HG02642 (cell line): ENCODE results near the gene FAM236C.
"Not testable (repeated sequence)": the region's sequence is repeated elsewhere in the genome, so short reads cannot be mapped to it uniquely, and the experiment has no call there.

Source experiments
- ATAC-seq: cut with Tn5 transposase; IDR thresholded peaks from one replicate; pipeline ENCODE4 v1.9.1; 2021; ENCODE audit warnings: mild to moderate bottlenecking; ENCODE audit not compliant: unreplicated experiment, poor library complexity

Gene FAM236C

DNA sequence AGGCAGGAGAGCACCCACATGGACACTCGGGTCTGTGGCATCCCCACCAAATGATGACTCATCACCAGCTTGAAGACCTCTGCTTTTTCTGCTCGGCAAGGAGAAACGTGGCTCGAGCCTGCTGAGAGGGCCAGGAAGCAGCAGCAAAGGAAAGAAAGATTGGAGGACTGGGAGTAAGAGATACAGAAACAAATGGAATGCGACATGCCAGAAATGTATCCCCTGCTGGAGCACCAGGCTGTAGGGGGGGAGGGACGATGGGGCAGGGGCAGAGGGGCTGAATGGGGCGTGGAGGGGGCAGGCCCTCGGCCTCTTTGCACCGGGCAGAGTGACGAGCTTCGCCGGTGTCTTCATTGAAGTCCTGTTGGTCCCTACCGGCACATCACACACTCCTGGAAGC is at the start of gene FAM236C:
TSS of gene FAM236C (plus strand) at position 301 of the 400 bp plus-strand sequence. CDS start 100 bp downstream, outside the sequence.
- ATAC-seq, result not testable (repeated sequence)

DNA sequence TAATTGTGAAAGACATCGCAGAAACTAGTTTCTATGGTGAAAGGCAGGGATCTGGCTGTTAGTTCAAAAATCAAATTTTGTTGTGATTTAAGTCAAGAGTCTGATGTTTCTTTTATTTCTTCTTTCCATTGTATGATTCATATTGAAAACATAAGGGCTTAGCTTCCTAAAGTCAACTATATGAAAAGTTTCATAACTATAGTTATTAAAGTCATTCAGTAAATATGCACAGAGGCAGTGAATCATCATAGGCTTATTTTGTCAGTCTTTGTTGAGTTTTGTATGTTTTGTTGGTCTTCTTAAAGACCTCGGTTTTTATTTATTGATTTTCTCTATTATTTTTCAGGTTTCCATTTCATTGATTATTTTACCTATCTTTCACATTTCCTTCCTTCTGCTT is 29.5 kb upstream of the FAM236C start:
- not testable (repeated sequence) for ATAC-seq

DNA sequence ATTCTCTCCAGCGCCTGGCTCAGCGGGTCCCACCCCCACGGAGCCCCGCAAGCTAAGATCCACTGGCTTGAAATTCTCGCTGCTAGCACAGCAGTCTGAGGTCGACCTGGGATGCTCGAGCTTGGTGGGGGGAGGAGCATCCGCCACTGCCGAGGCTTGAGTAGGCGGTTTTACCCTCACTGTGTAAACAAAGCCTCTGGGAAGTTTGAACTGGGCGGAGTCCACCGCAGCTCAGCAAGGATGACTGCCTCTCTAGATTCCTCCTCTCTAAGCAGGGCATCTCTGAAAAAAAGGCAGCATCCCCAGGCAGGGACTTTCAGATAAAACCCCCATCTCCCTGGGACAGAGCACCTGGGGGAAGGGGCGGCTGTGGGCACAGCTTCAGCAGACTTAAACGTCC is 22.7 kb upstream of the FAM236C start:
- ATAC-seq, result not testable (repeated sequence)

DNA sequence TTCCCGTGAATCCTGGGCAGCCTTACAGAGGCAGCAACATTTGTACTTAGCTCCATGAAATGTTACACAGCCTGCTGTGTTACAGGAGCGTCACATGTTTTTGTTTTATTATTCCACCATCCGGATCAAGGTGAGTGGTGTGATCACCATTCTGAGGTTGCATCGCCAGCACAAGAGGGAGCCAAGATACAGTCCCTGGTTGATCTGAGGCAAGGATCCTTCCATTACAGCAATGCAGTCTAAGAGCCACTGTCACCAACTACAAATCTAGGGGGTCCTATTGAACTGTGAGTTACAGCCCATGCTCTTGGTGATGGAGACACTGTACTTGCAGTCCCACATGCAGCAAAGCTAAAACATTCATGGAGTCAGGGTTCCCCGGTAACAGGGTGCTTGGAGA is 3.7 kb downstream of the FAM236C start:
- not testable (repeated sequence) for ATAC-seq

DNA sequence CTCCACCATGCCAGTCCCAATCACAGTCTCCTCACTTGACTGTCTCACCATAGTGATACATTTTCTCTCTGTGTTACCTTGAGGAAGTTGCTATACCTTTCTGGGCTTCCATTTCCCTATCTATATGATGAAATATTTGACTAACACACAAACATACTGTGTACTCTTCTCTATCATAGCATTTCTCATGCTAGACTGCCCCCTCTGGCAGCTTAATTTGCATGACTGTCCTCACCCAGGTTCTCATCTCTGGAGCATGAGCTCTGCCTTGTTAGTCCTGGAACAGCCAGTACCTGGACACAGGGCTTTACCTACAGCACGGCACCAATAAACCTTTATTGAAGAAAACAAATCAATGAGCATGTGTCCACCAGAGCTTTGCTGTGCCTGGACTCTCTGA is 19.9 kb downstream of the FAM236C start:
- not testable (repeated sequence) for ATAC-seq

DNA sequence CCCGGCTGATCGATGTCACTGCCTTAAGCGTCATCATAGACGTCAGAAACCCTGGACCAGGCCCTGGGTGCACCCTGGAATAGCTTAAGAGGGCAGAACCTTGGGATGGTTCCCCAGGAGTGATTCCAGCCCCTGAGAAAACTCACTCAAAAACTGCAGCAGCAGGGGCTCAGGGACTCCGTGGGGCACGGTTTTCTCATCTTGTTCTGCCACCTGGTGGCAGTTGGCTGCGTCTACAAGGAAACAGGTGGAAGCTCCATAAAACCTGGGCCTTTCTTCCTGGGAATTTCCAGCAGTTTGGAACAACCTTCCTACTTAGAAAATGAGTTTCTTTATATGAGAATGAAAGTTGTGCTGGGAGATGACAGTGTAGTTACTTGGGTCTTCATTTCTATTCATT is 24.0 kb downstream of the FAM236C start:
- not testable (repeated sequence) for ATAC-seq

DNA sequence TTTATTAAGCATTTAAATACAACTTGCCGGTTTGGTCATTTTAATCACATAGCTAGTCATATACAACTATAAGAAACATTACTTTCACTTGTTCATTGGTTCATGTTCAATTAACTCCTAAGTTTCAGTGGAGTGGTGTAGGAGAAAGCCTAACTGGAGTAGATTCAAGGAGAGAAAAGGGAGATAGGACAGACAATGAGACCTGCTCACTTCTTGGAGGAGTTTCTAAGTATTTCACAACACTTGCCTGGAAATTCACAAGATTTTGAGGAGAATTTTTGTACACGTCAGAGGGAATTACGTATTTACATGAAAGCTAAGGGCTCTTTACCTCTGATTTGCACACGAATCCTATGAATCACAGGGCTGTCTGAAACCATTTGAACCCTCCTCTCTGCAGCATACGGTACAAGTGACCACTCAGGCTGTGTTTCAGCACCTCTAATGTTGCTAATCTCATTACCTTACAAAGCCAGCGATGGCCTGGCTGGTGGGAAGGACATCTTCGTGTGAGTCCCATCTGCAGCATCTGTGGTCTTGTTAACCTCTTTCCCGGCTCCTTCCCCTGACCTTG is 24.6 kb downstream of the FAM236C start:
- ATAC-seq, result not testable (repeated sequence)

DNA sequence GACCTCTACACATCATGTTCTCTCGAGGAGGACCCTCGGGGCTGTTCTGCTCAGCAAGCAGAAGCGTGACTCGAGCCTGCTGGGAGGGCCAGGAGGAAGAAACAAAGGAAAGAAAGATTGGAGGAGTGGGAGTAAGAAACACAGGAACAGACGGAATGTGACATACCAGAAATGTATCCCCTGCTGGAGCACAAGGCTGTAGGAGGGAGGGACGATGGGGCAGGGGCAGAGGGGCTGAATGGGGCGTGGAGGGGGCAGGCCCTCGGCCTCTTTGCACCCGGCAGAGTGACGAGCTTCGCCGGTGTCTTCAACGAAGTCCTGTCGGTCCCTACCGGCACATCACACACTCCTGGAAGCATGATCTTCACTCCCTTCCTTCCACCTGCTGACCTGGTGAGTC is 25.5 kb downstream of the FAM236C start, which contains the start of gene FAM236A:
TSS of gene FAM236A (plus strand) at position 301 of the 400 bp plus-strand sequence. CDS start at position 358, 57 bp downstream.
- not testable (repeated sequence) for ATAC-seq

DNA sequence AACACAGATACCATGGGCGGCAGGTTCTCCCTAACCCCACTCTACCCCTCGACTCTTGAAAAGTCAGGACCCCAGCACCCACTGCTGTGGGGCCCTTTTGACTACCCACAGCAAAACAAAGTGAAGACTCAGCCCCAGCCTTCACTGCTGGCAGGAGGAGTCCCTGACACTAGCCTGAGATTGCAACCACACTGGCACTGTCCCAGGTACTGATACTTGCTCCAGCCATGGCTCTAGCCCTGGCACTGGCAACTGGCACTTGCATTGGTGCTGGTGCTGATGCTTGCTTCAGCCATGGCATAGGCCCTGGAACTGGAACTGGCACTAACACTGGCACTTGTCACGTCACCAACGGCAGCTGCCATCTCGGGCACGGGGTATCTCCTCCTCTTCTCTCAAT is 29.9 kb downstream of the FAM236C start:
- not testable (repeated sequence) for ATAC-seq

DNA sequence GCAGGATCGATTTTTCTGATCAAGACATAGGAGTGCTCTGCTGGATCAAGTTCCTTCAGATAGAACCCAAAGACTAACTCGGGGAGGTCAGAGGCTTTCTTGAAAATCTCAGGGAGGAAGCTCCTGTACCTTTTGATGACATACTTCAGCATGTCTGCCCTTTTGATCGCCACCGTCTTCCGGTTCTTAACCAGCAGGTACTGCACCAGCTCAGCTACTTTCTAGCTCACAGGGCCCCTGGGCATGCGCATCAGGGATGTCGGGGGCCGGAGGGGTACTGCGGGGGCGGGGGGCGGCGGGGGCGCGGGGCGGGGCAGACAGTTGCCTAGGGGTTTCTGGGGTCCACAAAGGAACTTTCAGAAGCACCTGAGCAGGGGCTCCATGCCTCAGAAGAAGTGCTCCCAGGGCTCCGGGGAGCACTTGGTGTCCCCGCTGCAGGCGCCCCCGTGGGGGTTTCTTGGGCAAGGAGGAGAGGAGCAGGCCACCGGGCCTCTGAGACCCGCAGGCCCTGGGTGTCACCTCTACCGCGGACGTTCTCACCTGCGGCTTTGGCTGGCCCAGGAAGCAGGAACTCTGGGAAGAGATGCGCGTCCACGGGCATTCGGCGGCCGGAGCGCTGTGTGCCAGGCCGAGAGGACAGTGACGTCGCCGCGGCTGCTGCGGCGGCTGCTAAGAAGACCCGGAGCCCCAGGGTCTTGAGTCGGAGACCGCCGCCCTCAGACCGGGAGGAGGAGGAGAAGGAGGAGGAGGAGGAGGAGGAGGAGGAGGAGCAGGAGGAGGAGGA is 30.8 kb downstream of the FAM236C start:
- ATAC-seq, result peak; percentile 54

DNA sequence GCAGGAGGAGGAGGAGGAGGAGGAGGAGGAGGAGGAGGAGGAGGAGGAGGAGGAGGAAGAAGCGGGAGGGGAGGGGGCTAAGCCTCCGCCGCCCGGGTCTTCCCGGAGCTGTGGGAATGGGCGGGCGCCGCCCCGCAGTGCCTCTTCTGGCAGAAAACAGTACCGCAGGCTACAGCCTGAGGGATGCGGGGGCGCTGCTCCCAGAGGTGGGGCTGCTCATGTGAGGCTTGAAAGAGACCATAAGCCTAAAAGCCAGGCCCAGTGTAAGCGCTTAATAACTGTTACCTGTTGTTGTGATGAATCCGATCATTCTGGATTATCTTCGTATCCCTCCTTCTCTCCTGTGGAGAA is 31.4 kb downstream of the FAM236C start, which contains the start of gene DMRTC1:
TSS of gene DMRTC1 (minus strand) at position 19 of the 351 bp plus-strand sequence. CDS start 68,143 bp downstream, outside the sequence.
- ATAC-seq, result peak; percentile 85

DNA sequence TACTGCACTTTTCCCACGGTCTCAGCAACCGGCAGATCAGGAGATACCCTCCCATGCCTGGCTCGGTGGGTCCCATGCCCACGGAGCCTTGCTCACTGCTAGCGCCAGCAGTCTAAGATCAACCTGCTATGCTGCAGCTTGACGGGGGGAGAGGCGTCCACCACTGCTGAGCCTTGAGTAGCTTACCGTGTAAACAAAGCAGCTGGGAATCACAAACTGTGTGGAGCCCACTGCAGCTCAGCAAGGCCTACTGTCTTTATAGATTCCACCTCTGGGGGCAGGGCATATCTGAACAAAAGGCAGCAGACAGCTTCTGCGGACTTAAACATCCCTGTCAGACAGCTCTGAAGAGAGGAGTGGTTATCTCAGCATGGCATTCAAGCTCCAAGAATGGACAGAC is 47.6 kb downstream of the FAM236C start:
- not testable (repeated sequence) for ATAC-seq
